Activated naive CD4-positive, alpha-beta T cell (primary cell): ENCODE data around the gene ITPR1.

Experiments used
- DNase-seq, 4 experiments: peaks; one replicate each; lab custom pipeline; 2025; lab: John Stamatoyannopoulos, UW

The ITPR1 gene

GRCh38 chr3:4720316-4721075 is 227.3 kb downstream of the ITPR1 start:
- DNase-seq, result no peak

GRCh38 chr3:4721511-4721911 is 228.4 kb downstream of the ITPR1 start:
- DNase-seq, result no peak

GRCh38 chr3:4722103-4722502 is 229.0 kb downstream of the ITPR1 start:
- DNase-seq, result no peak

- DNase-seq, result no peak
Observed at GRCh38 chr3:4724051-4724629, 231.0 kb downstream of the ITPR1 start.

DNA sequence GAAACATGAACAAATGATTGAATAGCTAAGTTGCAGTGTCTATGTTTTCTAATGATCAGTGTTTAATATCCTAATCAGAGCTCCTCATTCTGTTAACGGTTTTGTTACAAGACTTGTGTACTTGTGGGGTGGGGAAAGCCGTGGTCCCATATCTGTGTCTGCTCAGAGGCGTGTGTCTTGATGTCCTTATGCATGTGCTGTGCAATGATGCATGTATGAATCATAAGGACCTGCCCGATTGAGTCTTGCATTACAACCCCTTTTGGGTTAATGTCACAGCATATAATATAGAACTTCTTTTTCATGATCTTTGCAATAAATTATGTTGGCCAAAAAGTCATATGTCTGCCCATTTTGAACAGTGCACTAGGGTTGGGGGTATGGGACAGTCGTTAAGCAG is 233.4 kb downstream of the ITPR1 start:
- no peak for DNase-seq

DNA sequence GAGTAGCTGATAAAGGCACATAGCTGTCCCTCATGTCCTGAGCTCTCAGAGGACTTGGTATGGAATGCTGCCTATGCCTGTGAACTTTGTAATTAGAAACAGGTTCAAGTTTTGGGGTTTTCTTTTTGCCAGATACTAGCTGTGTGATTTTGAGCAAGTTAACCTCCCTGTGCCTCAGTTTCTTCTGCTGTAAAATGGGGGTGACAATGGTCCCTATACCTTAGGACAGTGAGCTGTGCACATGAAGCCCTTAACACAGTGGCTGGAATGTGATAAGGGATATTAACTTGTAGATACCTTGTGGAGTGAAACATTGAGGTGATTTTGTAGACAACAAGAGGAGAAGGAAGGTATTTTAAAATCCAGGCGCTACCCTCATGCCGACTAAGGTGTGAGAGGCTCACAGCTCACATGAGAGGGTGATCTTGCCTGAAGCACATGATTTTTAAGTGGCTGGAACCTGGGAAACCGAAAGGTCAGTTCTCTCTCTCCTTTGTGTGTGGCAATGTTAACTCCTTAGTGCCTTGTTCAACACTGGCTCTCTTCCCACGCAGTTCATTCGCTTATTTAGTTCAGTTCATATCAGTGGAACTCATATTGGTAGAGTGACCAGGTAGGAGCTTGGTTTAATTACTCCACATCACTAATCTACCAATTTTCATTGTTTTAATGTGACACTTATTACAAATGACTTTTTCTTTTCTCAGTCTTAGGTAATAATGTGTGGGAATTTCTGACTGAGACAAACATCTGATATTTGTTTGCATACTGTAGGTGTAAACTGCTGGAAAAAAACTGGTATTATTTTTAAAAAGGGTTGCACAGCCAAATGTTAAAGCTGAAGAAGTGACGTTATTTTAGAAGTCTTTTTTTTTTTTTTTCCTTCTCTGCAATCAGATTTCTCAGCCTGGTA is 236.2 kb downstream of the ITPR1 start:
- DNase-seq, result no peak

- no peak for DNase-seq
Observed at GRCh38 chr3:4730719-4731118, 237.6 kb downstream of the ITPR1 start.

GRCh38 chr3:4731543-4732111 is 238.5 kb downstream of the ITPR1 start:
- no peak for DNase-seq

- no peak for DNase-seq
Observed at GRCh38 chr3:4732925-4733324, 239.8 kb downstream of the ITPR1 start.

GRCh38 chr3:4734454-4734853 is 241.3 kb downstream of the ITPR1 start:
- DNase-seq, result no peak

DNA sequence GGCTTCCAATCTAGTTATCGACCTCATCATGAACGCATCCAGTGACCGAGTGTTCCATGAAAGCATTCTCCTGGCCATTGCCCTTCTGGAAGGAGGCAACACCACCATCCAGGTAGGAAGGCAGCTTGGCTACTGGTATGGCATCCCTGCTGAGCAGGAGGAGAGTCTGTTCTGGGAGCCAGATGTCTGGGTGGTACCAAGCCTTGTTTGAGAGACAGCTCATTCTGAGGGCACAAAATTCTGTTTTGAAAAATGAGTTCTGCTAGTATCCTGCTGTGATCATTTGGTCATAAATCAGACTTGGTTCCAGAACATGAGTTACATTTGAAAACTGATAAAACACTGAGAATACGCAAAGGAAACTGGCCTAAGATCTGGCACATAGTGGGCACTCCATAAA is 242.1 kb downstream of the ITPR1 start:
- DNase-seq, result no peak

- DNase-seq, result no peak
Observed at GRCh38 chr3:4736284-4736861, 243.2 kb downstream of the ITPR1 start.

DNA sequence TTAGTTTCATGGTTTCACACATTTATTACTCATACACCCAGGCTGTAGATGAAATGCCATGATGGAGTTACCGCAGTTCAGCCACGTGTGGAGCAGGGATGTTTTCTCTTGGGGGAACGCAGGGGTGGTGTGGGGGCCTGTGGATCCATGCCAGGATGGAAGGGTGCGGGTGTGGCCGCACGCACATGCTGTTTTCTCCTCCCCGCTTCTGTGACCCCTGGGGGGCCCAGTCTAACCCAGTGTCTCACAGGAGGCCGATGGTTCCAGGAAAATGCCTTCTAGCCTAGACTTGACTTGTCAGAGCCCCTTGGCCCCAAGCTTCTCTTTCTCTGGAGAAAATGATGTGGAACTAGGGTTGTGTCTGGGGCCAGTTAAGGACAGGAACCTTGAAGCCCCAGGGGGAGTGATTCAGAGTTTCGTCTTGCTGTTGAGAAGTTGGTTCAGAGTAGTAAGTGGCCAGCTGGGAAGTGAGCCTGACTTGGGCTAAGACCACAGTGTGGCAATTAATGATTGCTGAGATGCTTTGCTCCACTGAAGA is 245.7 kb downstream of the ITPR1 start:
- no peak for DNase-seq

GRCh38 chr3:4739289-4740236 is 246.4 kb downstream of the ITPR1 start:
- no peak for DNase-seq

GRCh38 chr3:4740397-4741105 is 247.4 kb downstream of the ITPR1 start:
- DNase-seq, result no peak

DNA sequence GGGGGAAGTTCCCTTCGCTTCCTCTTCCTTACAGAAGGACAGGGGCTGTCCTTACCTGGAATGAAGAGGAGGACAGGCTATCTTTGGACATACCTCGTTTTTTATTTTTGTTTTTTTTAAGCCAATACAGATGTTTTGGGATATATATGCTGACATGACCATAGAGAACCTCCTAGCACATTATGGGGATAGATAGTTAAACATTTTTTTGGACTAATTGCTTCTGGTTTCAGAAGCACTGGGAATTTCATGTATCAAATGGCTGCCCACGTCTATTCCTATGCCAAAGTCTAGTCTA is 247.9 kb downstream of the ITPR1 start:
- DNase-seq, result no peak

GRCh38 chr3:4741404-4742307 is 248.5 kb downstream of the ITPR1 start:
- no peak for DNase-seq

DNA sequence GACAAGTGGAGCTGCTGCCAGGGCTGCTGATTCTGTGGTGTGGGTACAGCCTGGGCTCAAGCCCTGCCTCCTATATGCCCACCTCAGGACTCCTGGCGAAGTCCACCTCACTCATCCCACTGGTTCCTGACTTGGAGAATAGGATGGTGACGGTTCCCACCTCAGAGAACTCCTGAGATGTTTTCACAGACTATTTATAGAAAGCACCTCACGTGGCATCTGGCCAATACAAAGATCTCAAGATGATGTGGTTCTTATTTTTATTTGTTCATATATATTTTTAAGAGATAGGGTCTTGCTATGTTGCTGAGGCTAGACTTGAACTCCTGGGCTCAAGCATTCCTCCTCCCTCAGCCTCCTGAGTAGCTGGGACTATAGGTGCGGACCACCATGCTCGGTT is 249.2 kb downstream of the ITPR1 start:
- no peak for DNase-seq

- no peak for DNase-seq
Observed at GRCh38 chr3:4743371-4743770, 250.2 kb downstream of the ITPR1 start.
